ENCODE data around the gene ELFN2.

ELFN2 gene

GRCh38 chr22:37397226-37397625, 30.1 kb downstream of the ELFN2 start:
- H3K4me3 ChIP-seq (replicated peaks; ENCODE audit: low read depth, low read length) = no peak overlapping the region
- TF ChIP-seq, protein P1, sequence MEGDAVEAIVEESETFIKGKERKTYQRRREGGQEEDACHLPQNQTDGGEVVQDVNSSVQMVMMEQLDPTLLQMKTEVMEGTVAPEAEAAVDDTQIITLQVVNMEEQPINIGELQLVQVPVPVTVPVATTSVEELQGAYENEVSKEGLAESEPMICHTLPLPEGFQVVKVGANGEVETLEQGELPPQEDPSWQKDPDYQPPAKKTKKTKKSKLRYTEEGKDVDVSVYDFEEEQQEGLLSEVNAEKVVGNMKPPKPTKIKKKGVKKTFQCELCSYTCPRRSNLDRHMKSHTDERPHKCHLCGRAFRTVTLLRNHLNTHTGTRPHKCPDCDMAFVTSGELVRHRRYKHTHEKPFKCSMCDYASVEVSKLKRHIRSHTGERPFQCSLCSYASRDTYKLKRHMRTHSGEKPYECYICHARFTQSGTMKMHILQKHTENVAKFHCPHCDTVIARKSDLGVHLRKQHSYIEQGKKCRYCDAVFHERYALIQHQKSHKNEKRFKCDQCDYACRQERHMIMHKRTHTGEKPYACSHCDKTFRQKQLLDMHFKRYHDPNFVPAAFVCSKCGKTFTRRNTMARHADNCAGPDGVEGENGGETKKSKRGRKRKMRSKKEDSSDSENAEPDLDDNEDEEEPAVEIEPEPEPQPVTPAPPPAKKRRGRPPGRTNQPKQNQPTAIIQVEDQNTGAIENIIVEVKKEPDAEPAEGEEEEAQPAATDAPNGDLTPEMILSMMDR (IDR thresholded peaks at IDR 0.05; ENCODE audit: low read depth, low read length, missing control alignments) = no peak
- no peak for DNase-seq (ENCODE audit: extremely low read depth, low read depth)

GRCh38 chr22:37396488-37397084, 30.7 kb downstream of the ELFN2 start:
- no peak overlapping the region for H3K4me3 ChIP-seq (replicated peaks; ENCODE audit: low read depth, low read length)
- TF ChIP-seq, protein P1 (IDR thresholded peaks at IDR 0.05; ENCODE audit: low read depth, low read length, missing control alignments) = no peak
- no peak for DNase-seq (ENCODE audit: extremely low read depth, low read depth)

GRCh38 chr22:37394341-37394740, 32.9 kb downstream of the ELFN2 start:
- H3K4me3 ChIP-seq (replicated peaks; ENCODE audit: low read depth, low read length) = no peak overlapping the region
- no peak for DNase-seq (ENCODE audit: extremely low read depth, low read depth)
- TF ChIP-seq, protein P1 (IDR thresholded peaks at IDR 0.05; ENCODE audit: low read depth, low read length, missing control alignments) = no peak

DNA sequence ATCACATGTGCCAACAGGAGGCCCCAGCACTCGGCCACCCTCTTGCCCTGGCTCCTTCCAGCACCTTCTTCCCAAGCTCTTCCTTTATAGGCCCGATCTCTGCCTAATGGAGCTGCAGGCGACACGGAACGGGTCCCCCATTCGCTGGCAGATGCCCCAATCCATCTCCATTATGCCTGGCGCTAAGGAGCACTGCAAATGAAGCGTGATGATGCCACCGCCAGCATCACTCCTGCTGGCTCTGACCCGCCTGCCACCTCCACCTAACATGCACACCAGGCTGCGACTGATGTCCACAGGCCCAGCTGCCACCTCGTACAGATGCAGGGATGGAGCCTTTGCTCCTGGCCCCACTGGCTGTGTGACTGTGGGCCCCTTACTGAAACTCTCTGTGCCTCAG, 33.5 kb downstream of the ELFN2 start:
- H3K4me3 ChIP-seq (replicated peaks; ENCODE audit: low read depth, low read length) = no peak overlapping the region
- no peak for DNase-seq (ENCODE audit: extremely low read depth, low read depth)
- TF ChIP-seq, protein P1 (IDR thresholded peaks at IDR 0.05; ENCODE audit: low read depth, low read length, missing control alignments) = no peak

GRCh38 chr22:37392721-37393328, 34.5 kb downstream of the ELFN2 start:
- no peak overlapping the region for H3K4me3 ChIP-seq (replicated peaks; ENCODE audit: low read depth, low read length)
- TF ChIP-seq, protein P1 (IDR thresholded peaks at IDR 0.05; ENCODE audit: low read depth, low read length, missing control alignments) = no peak

DNA sequence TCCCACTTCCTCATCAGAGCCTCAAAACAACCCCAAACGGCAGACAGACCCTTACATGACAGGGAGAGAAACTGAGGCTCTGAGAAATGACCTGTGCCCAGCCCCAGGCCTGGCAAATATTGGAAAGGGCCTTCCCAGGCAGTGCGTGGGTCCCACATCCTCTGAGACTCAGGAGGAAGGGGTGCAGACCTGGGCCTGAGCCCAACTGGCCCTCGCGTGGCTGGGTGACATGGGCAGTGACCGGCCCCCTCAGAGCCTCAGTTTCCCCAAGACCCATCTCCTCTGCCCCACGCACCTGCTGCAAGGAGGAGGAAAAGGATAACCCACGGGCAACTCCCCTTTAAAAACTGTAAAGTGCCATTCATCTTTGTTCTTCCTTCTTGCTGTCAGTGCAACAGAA, 35.6 kb downstream of the ELFN2 start:
- TF ChIP-seq, protein P1 (IDR thresholded peaks at IDR 0.05; ENCODE audit: low read depth, low read length, missing control alignments) = no peak
- H3K4me3 ChIP-seq (replicated peaks; ENCODE audit: low read depth, low read length) = no peak overlapping the region
- DNase-seq (ENCODE audit: extremely low read depth, low read depth) = no peak

More at GRCh38 chr22:37392721-37393328, 34.5 kb downstream of the ELFN2 start:
- no peak for DNase-seq (ENCODE audit: extremely low read depth, low read depth)
